ENCODE results near the gene EFCAB14. TPM values are rescaled to one million over a fixed set of nuclear protein-coding genes. Genes with fewer than 3 reads are reported as not detected.

The EFCAB14 gene
- total RNA-seq, result 43.7 and 87.0 TPM in 2 replicates

GRCh38 chr1:46718727-46719622, at the start of gene EFCAB14:
TSS of gene EFCAB14 (minus strand) at chr1:46719114. CDS start at chr1:46718087, 1,027 bp downstream.

GRCh38 chr1:46671554-46671953, 47.4 kb downstream of the EFCAB14 start, which contains the start of gene TEX38:
TSS of gene TEX38 (plus strand) at chr1:46671854. CDS start at chr1:46671935, 81 bp downstream.

GRCh38 chr1:46667782-46668760, 50.8 kb downstream of the EFCAB14 start, which contains the start of gene ATPAF1:
TSS of gene ATPAF1 (minus strand) at chr1:46668364. CDS start at chr1:46668322, 42 bp downstream.

Other genes starting within 250 kb of the EFCAB14 start
- gene DMBX1, start 229.3 kb downstream of the EFCAB14 start, total RNA-seq, result not detected in 2 replicates
- gene KNCN, start 167.5 kb downstream of the EFCAB14 start, total RNA-seq, result not detected in 2 replicates
- 6.9 and 7.1 TPM in 2 replicates for gene MKNK1, start 114.8 kb downstream of the EFCAB14 start, total RNA-seq
- 4.9 and 8.9 TPM in 2 replicates for gene MOB3C, start 102.3 kb downstream of the EFCAB14 start, total RNA-seq
- gene ATPAF1, start 50.8 kb downstream of the EFCAB14 start, total RNA-seq, result 33.5 and 38.5 TPM in 2 replicates
- gene TEX38, start 47.3 kb downstream of the EFCAB14 start, total RNA-seq, result not detected in 2 replicates
- gene CYP4B1, start 79.9 kb upstream of the EFCAB14 start, total RNA-seq, result not detected in 2 replicates
- 0.18 TPM in 1 of 2 replicates, not detected in the other for gene CYP4A11, start 222.4 kb upstream of the EFCAB14 start, total RNA-seq

Measured in cardiac atrium fibroblast (primary cell).